Superior temporal gyrus (tissue), 1 donor: Measurements from ENCODE around the gene PSMB2.
A peak's percentile ranks its signal among the peaks of the same experiment; 100 is the strongest.

Source experiments
- DNase-seq: peaks from one replicate; pipeline ENCODE4 v3.0.0-alpha.2; 2016; ENCODE audit errors: extremely low spot score

Gene PSMB2

DNA sequence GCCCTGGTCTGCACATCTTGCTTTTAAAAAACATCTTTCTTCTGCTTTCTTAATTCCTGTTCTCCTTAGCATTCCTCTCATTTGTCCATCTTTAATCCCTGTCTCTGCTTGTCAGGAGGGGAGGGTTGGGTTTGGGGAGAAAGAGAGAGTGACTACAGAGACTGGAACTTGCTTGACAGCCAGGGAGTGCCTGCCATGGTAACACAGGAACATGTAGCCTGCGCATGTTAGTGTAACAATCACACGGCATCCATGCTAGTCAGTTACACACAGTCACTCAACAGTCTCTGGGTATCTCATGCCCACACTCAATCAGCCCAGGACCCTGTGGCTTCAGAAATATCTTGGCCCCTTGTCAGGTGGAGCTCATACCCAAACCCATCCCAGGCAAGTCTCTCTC is 69.0 kb downstream of the PSMB2 start:
- DNase-seq: no peak

DNA sequence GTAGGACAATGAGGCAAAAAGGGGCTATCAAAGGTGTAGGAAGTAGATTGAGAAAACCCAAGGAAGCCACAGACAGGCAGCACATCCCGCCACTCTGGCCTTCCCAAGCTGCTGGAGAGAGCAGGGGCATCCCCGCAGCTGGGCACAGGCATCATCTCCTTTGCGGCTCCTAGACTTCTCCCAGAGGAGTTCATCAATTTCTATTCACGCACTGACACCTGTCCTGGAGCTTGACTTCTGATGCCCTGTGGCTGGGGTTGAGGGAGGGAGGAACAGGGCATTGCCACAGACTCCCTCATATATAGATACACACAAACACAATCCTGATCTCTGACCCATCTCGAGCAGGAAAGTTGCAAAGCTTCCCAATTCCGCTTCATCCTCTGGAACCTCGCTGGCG is 70.1 kb downstream of the PSMB2 start:
- no peak for DNase-seq

DNA sequence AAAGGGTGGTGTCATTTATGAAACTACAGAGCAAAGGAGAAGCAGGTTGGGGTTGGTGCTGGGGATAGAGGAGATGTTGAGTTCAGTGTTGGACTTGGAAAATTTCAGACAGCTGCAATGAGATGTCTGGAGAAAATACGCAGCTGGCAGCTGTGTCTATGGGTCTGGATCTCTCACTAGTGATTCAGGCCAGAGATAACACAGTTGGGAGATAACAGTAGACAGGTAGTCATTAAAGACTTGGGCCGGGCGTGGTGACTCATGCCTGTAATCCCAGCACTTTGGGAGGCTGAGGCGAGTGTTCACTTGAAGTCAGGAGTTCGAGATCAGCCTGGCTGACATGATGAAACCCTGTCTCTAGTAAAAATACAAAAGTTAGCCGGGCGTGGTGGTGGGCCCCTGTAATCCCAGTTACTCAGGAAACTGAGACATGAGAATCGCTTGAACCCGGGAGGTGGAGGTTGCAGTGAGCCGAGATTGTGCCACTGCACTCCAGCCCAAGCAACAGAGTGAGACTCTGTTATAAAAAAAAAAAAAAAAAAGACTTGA is 70.7 kb downstream of the PSMB2 start:
- DNase-seq: no peak

DNA sequence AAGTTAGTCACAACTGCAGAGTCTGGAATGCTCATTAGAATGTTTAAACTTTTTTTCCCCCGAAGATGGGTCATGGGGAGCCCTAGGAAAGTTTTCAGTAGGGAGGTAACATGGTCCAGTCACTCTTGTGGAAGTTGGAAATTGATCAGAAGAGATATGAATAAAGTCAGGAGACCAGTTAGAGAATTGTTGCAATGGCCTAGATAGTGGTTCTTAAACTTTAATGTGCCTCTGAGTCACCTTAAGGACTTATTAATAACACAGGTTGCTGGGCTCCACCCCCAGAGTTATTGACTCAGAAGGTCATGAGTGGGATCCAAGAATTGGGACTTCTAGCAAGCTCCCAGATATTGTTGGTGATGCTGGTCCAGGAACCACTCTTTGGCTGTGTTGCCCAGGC is 71.4 kb downstream of the PSMB2 start:
- no peak for DNase-seq

DNA sequence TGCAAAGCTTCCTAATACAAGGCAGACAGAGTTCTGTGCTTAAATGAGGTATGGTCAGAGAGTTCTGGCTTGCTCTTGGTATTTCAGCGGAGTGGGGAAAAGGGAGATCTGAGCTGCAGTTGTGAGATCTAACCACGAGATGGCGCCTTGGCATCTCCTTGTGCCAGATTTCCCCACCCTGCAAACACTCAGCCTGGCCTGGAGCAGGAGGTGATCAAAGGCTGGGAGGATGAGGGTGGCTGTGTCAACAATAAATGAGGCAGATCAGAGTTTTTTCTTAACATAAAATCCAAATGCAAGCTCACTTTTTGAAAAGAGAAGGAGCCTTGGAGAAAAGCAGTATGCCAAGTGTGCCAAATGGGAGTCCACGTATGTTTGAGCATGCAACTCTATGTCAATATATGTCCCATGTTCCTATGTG is 72.3 kb downstream of the PSMB2 start:
- DNase-seq: peak; percentile 92

DNA sequence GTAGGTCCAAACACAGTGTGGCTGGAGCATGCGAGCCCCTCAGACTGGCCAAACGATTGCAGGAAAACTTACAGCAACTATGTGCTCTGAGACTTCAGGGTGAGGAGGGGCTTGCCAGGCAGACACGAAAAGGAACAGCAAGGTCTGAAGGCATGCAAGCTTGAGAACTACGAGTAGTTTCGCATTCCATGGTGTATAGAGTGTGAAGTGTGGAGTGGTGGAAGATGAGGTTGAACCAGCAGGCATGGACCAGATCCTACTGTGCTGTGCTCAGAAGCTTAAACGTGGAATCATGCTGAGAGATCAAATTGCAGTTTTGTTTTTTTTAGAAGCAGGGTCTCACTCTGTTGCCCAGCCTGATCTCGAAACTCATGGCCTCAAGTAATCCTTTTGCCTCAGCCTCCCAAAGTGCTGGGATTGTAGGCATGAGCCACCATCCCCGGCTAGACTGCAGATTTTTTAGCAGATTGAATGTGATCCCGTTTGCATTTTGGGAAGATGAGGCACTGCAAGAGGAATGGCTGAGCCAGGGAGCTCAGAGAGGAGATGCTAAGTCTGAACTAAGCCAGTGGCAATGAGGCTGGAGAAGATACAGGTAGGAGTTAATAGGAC is 73.3 kb downstream of the PSMB2 start:
- no peak for DNase-seq

DNA sequence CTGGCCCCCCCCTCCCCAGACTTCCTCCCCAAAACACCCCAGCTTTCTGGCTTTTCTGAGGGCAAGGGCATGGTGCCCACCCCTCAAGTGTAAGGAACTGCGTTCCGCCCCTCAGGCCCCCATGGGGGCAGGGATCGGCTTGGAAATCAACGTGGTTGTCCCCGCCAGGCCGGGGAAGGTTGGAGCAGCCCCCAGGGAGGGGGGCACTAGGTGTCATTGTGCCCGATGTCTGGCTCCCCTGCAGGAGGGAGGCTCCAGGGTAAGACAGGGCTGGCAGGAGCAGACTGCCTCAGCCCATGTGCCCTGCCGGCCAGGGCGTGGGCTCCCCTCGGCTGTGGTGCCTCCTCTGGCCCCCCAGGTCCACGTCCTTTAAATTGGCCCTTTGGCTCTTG is 75.6 kb downstream of the PSMB2 start:
- no peak for DNase-seq

DNA sequence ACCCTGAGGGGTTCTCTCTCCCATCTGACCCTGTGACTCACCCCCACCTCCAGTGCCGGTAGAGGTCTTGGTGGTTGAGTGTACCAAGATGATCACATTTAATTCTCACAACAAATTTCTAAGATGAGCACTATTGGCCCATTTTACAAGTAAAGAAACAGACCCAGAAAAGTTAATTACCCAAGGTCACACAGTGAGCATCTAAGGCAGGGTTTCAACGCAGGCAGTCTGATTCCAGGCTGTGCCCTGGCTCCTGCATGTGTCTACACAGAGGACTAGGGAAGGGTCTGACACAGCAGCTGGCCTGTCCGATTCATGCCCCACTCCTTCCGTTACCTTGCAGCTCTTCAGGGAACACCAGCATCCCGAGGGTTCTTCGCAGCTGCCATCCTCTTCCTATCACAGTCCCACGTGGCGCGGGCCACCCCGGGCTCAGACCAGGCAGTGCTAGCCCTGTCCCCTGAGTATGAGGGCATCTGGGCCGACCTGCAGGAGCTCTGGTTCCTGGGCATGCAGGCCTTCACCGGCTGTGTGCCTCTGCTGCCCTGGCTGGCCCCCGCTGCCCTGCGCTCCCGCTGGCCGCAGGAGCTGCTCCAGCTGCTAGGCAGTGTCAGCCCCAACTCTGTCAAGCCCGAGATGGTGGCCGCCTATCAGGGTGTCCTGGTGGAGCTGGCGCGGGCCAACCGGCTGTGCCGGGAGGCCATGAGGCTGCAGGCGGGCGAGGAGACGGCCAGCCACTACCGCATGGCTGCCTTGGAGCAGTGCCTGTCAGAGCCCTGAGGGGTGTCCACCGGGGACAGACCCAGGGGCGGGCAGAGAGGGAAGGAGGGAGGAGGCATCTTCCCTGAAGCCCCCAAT is 76.2 kb downstream of the PSMB2 start:
- DNase-seq: no peak

DNA sequence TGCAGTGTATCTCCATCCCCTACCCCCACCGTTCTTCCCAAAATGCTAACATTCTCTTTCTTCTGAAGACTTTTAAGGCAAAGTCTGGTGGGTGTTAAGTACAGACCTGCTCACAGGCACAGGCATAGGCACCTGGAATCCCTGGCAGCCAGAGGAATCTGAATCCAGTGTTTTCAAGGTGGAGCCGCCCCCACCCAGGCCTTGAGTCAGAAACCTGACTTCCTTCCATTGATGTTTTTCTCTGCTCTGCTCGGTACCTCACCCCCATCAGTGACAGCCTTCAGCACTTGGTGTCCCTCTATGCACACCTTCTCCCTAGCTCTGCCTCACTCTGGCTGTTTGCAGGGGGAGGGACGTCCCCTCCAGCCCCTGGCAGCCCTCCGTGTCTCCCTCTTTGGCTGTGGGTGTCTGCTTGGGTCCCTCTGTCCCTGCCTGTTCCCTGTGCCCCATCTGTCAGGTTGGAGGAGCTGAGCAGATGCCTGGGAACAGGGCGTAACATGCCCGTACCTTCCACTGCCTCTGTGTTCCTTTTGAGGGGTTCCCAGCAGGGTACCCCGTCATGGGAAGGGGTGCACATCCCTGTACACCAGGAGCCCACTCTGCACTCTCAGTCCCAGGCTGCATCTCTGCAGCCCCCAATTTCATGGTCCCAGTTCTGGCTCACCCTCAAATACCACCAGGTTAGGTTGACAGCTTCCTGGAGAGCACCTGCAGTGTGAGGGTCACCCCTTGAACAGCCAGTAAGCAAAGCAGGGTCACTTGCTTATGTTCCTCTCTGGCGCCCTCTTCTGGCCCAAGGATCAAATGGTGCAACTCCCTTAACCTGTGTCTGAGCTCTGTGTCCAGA is 77.1 kb downstream of the PSMB2 start:
- DNase-seq: peak; percentile 80

DNA sequence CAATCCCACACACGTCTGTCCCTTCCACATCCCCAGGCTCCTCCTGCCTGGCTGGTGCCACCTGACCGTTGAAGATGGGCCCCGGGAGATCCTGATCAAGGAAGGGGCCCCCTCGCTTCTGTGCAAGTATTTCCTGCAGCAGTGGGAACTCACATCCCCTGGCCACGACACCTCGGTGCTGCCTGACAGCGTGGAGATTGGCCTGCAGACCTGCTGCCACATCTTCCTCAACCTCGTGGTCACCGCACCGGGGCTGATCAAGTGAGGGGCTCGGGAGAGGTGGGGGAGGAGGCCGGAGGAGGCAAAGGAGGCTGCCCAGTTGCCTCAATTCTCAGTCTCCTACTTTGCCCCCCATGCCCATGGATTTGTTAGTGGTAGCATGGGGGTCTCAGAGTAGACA is 78.2 kb downstream of the PSMB2 start:
- no peak for DNase-seq

DNA sequence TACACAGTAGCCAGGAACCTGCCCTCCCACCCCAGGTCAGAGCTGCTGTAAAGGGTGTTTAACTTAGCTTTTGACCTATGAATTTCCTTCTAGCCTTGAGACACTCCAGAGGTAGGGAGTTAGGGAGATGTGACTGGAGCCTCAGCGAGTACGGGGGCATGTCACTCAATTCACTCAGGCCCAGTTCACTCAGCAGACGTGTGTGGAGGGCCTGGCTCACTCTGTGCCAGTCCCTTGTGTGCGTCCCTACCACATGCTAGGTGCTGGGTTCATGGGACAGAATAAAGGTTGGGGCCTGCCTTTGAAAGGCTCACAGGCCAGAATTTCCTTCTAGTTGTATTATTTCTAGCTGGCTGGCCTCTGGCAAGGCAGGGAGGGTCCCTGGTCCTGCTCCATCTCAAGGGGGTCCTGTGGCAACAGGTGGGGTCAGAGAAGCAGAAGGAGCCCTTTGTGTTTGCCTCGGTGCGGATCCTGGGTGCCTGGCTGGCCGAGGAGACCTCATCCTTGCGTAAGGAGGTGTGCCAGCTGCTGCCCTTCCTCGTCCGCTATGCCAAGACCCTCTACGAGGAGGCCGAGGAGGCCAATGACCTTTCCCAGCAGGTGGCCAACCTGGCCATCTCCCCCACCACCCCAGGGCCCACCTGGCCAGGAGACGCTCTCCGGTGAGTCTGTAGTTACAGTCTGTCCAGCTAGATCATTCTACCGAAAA is 79.2 kb downstream of the PSMB2 start:
- DNase-seq: no peak

DNA sequence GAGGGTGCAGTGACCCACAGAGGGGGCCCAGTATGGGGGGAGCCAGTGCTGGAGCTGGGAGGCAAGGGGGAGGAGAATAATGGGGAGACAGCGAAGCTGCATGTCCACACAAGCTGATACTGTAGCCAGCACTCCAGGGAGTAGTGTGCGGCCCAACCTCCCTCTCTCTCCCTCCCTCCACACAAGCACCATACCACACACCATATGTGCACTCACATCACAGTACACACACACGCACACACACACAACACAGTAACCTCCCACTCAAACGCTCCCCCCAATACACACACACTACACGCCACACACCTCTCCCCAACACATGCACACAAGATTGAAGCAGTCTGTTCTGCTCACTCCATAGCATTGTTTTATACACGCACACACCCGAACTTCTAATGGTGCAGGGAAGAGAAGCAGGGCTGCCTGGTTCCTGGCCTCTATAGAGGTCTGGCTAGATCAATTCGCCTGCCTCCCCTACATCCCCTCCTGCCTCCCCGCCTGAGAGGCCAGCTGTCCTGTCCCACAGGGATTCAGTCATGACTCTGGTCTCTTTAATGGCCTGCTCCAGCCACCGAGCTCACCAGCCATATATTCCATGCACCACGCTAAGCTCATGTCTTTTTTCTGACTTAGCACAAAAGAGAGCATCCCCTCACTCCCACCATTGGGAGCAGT is 79.9 kb downstream of the PSMB2 start:
- no peak for DNase-seq

DNA sequence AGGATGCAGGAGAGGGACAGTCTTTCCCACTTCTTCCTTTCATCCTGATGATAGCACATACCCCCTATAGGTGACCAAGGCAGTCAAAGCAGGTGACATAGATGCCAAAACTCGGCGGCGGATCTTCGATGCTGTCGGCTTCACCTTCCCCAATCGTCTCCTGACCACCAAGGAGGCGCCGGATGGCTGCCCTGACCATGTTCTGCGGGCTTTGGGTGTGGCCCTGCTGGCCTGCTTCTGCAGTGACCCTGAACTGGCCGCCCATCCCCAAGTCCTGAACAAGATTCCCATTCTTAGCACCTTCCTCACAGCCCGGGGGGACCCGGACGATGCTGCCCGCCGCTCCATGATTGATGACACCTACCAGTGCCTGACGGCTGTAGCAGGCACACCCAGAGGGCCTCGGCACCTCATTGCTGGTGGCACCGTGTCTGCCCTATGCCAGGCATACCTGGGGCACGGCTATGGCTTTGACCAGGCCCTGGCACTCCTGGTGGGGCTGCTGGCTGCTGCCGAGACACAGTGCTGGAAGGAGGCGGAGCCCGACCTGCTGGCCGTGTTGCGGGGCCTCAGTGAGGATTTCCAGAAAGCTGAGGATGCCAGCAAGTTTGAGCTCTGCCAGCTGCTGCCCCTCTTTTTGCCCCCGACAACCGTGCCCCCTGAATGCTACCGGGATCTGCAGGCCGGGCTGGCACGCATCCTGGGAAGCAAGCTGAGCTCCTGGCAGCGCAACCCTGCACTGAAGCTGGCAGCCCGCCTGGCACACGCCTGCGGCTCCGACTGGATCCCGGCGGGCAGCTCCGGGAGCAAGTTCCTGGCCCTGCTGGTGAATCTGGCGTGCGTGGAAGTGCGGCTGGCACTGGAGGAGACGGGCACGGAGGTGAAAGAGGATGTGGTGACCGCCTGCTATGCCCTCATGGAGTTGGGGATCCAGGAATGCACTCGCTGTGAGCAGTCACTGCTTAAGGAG is 80.8 kb downstream of the PSMB2 start:
- peak; percentile 83 for DNase-seq

DNA sequence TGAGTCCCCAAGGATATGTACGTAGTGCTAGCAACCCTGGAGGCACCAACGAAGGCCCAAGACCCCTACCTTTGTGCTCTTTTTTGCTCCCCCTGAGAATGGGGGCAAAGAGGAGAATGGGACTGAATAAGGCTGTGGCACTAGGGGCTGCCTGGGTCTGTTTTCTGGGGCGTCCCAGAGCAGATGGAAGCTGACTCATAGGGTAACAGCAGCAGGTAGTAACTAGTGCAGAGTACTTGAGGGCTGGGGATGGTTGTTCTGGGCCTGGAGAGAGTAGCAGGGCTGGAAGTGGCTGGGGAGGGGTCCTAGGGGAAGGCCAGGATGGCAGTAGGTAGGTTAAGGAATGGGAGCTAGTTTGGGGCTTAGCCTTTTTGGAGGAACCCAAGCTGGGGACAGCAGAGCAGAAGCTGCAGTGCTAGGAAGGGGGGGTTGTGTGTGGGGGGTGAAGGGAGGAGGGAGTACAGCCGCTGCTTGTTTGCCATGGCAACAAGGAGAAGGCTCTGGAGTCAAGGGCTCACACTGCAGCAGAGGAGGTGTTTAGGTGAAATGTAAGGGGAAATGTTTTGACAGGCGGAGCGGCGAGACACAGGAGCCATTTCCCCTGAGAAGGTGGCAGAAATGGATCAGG is 81.9 kb downstream of the PSMB2 start:
- DNase-seq: no peak

DNA sequence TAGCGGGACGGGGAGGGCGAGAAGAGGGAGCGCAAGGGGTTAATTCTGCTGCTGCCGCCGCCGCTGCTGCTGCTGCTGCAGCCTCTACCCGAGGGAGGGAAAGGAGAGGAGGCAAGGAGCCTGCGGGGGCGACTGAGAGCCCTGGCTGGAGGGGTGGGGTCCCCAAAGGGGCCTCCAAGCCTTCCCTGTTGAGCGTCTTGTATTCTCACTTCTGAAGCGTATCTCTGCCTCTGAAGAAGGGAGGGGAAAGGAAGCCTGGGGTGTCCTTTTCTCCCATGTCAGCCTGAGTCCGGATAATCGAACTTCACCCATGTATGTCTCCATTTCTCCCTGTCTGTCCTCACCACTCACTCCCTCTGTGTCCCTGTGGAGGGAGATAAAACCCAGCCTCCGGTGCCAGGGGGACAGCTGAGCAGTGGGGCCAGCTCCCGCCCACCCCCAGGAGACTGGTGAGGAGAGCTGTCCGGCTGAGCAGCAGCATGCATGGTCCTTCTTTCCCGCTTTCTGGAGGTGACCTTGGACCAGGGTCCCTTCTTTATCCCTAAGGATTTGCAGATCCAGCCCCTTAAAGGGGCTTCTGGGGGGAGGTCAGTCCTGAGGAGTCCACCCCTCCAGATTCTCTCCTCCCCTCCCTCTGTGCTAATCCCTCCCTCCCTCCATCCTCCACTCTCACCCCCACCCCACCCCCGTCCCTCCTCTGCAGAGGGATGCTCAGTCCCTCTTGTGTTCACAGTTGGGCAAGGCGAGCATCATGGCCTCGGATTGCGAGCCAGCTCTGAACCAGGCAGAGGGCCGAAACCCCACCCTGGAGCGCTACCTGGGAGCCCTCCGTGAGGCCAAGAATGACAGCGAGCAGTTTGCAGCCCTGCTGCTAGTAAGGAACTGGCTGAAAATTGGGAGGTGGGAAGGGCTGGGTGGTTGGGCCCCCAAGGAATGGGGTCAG is 82.7 kb downstream of the PSMB2 start:
- no peak for DNase-seq

DNA sequence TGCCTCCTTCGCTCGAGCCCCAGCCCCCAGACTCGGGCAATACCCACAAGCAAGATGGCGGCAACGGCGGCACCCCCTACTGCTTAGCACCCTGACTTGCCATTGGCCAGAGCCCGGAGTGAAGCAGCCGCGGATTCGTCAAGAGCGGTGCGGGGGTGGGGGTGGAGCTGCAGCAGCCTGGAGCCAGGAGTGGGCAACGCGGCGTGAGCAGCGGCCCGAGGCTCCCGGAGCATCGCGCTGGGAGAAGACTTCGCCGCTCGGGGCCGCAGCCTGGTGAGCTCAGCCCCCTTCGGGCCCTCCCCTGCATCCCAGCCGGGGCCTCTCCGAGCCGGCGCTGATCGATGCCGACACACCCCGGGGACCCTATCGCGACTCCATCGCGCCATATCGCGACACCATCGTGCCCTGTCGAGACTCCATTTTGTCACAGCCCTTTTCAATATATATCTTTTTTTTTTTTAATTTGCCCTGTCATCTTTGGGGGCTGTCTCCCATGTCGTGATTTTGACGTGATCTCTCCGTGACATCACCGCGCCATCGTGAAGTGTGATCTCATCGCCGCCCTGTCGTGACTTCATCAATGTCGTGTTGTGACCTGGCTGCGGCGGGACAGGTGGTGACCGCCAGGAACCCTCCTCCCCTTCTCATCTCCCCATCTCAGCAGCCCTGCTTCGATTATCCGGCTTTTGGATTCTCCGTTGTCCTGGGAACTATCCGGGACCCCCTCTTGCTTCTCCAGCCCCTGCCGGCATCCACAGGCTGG is 83.5 kb downstream of the PSMB2 start, which contains the start of gene NCDN:
TSS of gene NCDN (plus strand) at position 189 of the 763 bp plus-strand sequence. CDS start at position 581, 392 bp downstream.
- DNase-seq: peak; percentile 93

DNA sequence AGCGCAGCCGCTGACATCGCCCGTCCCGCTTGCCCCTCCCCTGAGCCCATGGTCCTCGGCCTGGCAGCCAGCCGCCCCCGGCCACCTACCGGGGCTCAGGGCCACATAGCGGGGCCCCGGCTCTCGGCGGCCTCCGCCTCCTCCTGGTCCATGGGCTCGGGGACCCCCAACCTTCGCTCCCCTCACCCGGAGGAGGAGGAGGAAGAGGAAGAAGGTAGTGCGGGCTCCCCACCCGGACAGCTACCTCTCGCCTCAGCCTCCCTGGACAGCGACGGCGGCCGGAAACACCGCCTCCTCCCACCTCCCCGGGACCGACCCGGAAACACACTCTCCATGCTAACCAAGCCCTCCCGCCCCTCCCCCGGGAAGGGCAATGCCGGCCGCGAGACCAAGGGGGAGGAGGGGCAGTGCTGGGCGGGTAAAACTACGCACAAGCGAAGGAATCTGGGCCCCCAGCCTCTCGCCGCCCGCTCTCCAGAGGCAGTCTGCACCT is 84.2 kb downstream of the PSMB2 start, which contains the start of gene KIAA0319L:
TSS of gene KIAA0319L (minus strand) at position 286 of the 493 bp plus-strand sequence. CDS start 2,912 bp downstream, outside the sequence.
- DNase-seq: peak; percentile 90
